Stimulated activated CD8-positive, alpha-beta memory T cell treated with anti-CD3 and anti-CD28 coated beads, Interleukin-2, amount 100 ng/mL, for 48 hours (primary cell): ENCODE data around the gene STARD8.

ENCODE experiments used
- DNase-seq, 2 donors: peaks; one replicate each; pipeline ENCODE4 v3.0.0-alpha.2; 2020; ENCODE audit warnings: low read depth in 2 of 2

The STARD8 gene

GRCh38 chrX:68749426-68749825 is 102.0 kb downstream of the STARD8 start:
- DNase-seq = no peak

- DNase-seq = no peak
Observed at GRCh38 chrX:68750316-68750715, 102.8 kb downstream of the STARD8 start.

- no peak for DNase-seq
Observed at GRCh38 chrX:68751372-68751771, 103.9 kb downstream of the STARD8 start.

DNA sequence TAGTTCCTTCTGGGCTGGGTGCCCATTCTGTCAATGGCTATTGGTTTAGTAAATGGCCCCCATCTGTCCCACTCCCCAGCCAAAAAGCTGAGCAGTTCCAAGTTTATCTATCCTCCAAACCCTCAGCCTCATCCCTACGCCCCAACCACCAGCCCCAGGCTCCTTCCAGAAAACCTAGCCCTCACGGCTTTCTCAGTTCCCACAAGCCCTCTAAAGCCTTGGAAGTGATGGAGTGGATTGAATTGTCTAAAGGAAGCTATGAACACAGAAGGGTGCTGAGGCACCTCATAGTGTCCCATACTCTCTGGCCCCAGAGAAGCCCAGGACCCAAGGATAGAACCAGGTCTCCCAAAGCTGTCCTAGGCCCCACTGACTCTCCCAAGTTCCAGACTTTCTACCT is 105.8 kb downstream of the STARD8 start:
- DNase-seq = no peak

DNA sequence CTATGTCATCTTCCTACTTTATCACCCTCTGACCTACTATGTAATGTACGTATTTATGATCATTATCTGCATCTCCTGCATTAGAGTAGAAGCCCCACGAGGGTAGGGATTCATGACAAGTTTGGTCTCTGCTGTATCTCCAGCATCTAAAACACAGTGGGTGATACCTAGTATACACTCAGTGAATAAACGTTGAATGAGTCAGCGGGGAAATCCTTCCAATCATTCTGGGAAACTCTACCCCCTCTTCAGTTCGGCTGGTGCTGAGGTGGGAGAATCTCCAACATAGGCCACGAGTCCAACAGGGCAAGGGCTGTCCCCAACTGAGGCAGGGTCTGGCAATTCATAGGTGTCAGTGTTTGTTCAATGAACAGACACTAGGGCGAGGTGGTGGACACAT is 106.9 kb downstream of the STARD8 start:
- no peak for DNase-seq

- DNase-seq = no peak
Observed at GRCh38 chrX:68755616-68756125, 108.2 kb downstream of the STARD8 start.

- DNase-seq = no peak
Observed at GRCh38 chrX:68757331-68757730, 109.9 kb downstream of the STARD8 start.

DNA sequence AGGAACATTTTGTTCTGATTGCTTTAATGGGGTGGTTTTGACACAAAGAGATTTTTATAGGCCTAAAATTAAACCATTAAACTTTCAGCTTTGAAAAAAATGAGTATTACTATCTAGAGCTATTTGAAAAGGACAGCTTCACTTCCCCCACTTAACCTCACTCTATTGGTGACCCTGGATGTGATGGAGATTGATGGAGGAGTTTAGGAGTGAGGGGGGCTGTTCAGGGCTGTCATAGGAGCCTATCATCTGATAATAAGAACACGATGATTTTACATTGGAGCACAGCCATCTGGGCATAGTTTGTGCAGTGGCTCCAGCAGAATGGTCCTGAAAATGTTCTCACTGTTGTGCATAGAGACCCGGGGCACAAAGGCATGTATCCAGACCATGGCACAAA is 110.3 kb downstream of the STARD8 start:
- no peak for DNase-seq

GRCh38 chrX:68758671-68759070 is 111.2 kb downstream of the STARD8 start:
- DNase-seq = no peak

DNA sequence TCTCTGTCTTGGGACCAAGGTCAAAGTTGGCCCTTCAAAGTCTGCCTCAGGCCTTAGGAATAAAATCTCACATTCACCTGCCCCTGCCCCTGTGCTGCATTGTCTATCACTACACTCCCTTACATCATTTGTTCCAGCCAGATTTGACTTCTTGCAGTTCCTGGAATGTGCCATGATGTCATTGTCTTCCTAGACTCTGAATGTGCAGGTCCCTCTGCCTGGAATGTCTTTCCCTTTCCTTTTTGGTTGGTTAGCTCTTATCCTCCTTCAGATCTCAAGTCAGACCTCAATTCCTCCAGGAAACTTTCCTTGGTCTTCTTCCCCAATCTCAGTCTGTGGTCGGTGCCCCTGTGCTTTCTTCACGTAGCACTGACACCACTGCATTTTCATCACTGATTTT is 113.6 kb downstream of the STARD8 start:
- no peak for DNase-seq

DNA sequence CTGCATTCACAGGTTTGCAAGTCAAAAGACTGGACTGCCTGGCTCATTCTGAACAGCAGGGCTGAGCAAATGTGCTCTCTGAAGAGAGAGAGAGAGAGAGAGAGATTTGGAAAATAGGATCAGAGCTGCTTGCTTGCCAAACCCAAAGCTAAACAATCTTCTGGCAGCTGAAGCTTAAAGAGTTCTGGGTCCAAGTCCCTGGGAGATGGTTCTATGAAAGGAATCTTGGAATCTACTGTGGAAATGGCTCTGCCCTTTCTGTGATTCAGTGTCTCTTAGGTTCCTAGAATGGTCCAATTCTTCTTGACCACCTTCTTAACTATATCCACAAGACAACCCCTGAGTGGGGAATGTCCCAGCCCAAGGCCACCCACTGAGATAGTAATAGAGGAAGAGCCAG is 115.3 kb downstream of the STARD8 start:
- DNase-seq = no peak

- DNase-seq = no peak
Observed at GRCh38 chrX:68763481-68763880, 116.0 kb downstream of the STARD8 start.
